ENCODE data around the gene NINJ1.
A peak's percentile ranks its signal among the peaks of the same experiment; 100 is the strongest.

Gene NINJ1

DNA sequence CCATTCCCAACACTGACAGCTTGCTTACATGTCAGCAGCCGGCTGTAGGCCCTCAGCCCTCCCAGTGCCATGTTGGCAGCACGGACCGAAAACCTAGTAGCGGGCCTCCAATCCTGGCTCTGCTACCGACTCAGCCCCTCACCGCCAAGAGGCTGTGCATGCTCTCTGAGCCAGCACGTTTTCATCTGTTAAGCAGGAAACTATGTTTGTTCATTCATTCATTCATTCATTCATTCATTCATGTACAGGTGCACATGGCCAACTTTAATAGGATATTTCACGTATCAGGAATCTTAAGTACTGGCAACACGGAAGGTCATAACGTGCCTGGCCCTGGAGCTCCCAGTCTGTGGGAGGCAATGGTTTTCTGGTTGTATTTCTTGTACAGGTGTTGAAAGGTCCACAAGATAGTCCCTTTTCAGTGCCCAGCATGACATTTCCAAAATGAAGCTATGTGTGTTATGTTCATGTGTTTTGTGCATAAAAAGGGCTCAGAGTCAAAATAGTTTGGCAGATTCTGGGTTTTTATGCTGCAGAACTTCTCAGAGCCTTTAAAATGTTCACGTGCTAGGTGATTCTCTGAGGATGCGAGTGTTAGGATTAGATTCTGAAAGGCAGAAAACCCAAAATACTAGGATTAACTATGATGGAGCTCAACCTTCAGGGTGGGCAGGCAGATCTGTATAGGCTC lies 57.8 kb downstream of the NINJ1 start:
- no peak for DNase-seq (ENCODE audit: extremely low read depth, low read depth)
- TF ChIP-seq, protein P1, sequence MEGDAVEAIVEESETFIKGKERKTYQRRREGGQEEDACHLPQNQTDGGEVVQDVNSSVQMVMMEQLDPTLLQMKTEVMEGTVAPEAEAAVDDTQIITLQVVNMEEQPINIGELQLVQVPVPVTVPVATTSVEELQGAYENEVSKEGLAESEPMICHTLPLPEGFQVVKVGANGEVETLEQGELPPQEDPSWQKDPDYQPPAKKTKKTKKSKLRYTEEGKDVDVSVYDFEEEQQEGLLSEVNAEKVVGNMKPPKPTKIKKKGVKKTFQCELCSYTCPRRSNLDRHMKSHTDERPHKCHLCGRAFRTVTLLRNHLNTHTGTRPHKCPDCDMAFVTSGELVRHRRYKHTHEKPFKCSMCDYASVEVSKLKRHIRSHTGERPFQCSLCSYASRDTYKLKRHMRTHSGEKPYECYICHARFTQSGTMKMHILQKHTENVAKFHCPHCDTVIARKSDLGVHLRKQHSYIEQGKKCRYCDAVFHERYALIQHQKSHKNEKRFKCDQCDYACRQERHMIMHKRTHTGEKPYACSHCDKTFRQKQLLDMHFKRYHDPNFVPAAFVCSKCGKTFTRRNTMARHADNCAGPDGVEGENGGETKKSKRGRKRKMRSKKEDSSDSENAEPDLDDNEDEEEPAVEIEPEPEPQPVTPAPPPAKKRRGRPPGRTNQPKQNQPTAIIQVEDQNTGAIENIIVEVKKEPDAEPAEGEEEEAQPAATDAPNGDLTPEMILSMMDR (IDR thresholded peaks at IDR 0.05; ENCODE audit: low read depth, low read length), result no peak

DNA sequence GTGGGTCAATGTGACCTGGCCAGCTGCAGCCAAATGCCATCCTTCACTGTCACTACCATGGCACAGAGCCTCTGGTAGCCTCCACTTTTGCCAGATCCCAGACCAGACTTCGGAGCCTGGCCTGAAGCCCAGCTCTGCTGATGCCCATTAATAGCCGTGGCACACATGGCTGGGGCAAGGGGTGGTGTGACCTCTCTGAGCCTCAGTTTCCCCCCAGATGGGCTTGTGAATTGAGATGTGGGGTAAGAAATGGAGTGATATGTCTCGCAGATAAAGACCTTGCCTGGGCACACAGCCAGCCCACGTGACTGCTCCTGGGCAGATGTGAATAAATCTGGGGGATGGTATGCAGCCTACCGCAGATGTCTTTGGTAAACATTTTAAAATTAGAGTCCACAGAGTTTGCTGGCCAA lies 61.7 kb downstream of the NINJ1 start:
- peak; percentile 39 for DNase-seq (ENCODE audit: extremely low read depth, low read depth)
- TF ChIP-seq, protein P1 (IDR thresholded peaks at IDR 0.05; ENCODE audit: low read depth, low read length), result no peak
